Hepatocyte (in vitro differentiated cells): ENCODE measurements around the gene LINC00237. TPM values are rescaled to one million over a fixed set of nuclear protein-coding genes. Genes with fewer than 3 reads are reported as not detected.

Experiments used
- DNase-seq: peaks from one replicate; pipeline ENCODE4 v3.0.0-alpha.2; 2016; ENCODE audit warnings: low spot score
- H2AFZ ChIP-seq: fragments of 200-600 bp; sonication (generic); 2 replicates; pipeline ENCODE4 v1.6.0; 2016; ENCODE audit warnings: antibody characterized with exemption, mild to moderate bottlenecking
- H3K27ac ChIP-seq: fragments of 200-600 bp; sonication (generic); 2 replicates; pipeline ENCODE4 v1.5.1; 2016; ENCODE audit warnings: mild to moderate bottlenecking
- H3K27me3 ChIP-seq: fragments of 200-600 bp; sonication (generic); 2 replicates; pipeline ENCODE4 v1.6.1; 2016
- H3K36me3 ChIP-seq: fragments of 200-600 bp; sonication (generic); replicated peaks from 2 replicates; pipeline ENCODE4 v1.5.1; 2016; ENCODE audit warnings: low read depth; ENCODE audit not compliant: insufficient read depth
- H3K4me1 ChIP-seq: fragments of 200-600 bp; sonication (generic); 2 replicates; pipeline ENCODE4 v1.5.1; 2016; ENCODE audit warnings: mild to moderate bottlenecking, moderate library complexity; ENCODE audit not compliant: insufficient read depth
- H3K4me2 ChIP-seq: fragments of 200-600 bp; sonication (generic); 2 replicates; pipeline ENCODE4 v1.6.0; 2016
- H3K4me3 ChIP-seq: fragments of 200-600 bp; sonication (generic); 2 replicates; pipeline ENCODE4 v1.5.1; 2016; ENCODE audit warnings: mild to moderate bottlenecking
- H3K79me2 ChIP-seq: fragments of 200-600 bp; sonication (generic); 2 replicates; pipeline ENCODE4 v1.6.0; 2017; ENCODE audit warnings: mild to moderate bottlenecking
- H3K9me2 ChIP-seq: fragments of 200-600 bp; sonication (generic); replicated peaks from 2 replicates; pipeline ENCODE4 v1.6.0; 2017; ENCODE audit warnings: mild to moderate bottlenecking; ENCODE audit not compliant: insufficient read depth
- H3K9me3 ChIP-seq: fragments of 200-600 bp; sonication (generic); 2 replicates; pipeline ENCODE4 v1.5.1; 2016; ENCODE audit warnings: low read depth, mild to moderate bottlenecking
- H4K20me1 ChIP-seq: fragments of 200-600 bp; sonication (generic); 2 replicates; pipeline ENCODE4 v1.6.0; 2016; ENCODE audit warnings: mild to moderate bottlenecking; ENCODE audit not compliant: insufficient read depth, poor library complexity, severe bottlenecking
- EZH2 ChIP-seq: fragments of 200-600 bp; sonication (generic); IDR thresholded peaks from 2 replicates; pipeline ENCODE4 v1.6.1; 2016; ENCODE audit warnings: antibody characterized with exemption, mild to moderate bottlenecking, borderline replicate concordance
- EZH2phosphoT487 ChIP-seq: fragments of 200-600 bp; sonication (generic); IDR thresholded peaks from one replicate; pipeline ENCODE4 v1.6.1; 2018; ENCODE audit warnings: antibody characterized with exemption, mild to moderate bottlenecking, low read depth, moderate library complexity; ENCODE audit not compliant: unreplicated experiment, severe bottlenecking
- WGBS: methylation state at CpG from one replicate; pipeline ENCODE4 v1.1.6; 2016; ENCODE audit warnings: low lambda C conversion rate; ENCODE audit errors: missing lambda C conversion rate; 5-methylcytosine and 5-hydroxymethylcytosine counted together
- polyA plus RNA-seq: library from polyadenylated mRNA; unstranded; fragments of >200 nt; fragmentation: Nextera tagmentation; extraction: Ambion mirVana; gene quantifications from 2 replicates; pipeline ENCODE4 v1.2.1, GENCODE V29; 2016
- total RNA-seq: library from RNA; depleted of rRNA; stranded (reverse); fragments of >200 nt; gene quantifications from 2 replicates; pipeline ENCODE4 v1.2.3, GENCODE V29; 2014
- TF ChIP-seq, protein P1 (sequence below): fragments of 200-600 bp; sonication (generic); IDR thresholded peaks from 2 replicates; pipeline ENCODE4 v1.5.1; 2016; ENCODE audit warnings: antibody characterized with exemption, mild to moderate bottlenecking; ENCODE audit not compliant: poor library complexity

LINC00237 gene
- total and polyA plus RNA-seq, 2 experiments from 2014 or later, result not detected

- Histone ChIP-seq H3K36me3 (no peaks in the 10 kb centered on the region), H3K9me3 (no peaks in the 10 kb centered on the region), H3K4me1 (peaks cover 27% of the 10 kb centered on the region), H4K20me1 (no peaks in the 10 kb centered on the region), H3K4me2 (no peak overlapping the region), H3K27ac (no peak overlapping the region), H3K4me3 (no peak overlapping the region), H3K79me2 (no peaks in the 10 kb centered on the region), H3K9me2 (no peaks in the 10 kb centered on the region), H3K27me3 (peaks cover 100% of the 10 kb centered on the region), H2AFZ (no peak overlapping the region)
- no peak for DNase-seq
- TF ChIP-seq, protein P1, sequence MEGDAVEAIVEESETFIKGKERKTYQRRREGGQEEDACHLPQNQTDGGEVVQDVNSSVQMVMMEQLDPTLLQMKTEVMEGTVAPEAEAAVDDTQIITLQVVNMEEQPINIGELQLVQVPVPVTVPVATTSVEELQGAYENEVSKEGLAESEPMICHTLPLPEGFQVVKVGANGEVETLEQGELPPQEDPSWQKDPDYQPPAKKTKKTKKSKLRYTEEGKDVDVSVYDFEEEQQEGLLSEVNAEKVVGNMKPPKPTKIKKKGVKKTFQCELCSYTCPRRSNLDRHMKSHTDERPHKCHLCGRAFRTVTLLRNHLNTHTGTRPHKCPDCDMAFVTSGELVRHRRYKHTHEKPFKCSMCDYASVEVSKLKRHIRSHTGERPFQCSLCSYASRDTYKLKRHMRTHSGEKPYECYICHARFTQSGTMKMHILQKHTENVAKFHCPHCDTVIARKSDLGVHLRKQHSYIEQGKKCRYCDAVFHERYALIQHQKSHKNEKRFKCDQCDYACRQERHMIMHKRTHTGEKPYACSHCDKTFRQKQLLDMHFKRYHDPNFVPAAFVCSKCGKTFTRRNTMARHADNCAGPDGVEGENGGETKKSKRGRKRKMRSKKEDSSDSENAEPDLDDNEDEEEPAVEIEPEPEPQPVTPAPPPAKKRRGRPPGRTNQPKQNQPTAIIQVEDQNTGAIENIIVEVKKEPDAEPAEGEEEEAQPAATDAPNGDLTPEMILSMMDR, result no peak
- peak; percentile 59 for TF ChIP-seq EZH2
- WGBS, result 14% methylated on average over 31 of the region's 32 CpGs
These were observed 2.3 kb downstream of the LINC00237 start for GRCh38 chr20:21103582-21104465.

DNA sequence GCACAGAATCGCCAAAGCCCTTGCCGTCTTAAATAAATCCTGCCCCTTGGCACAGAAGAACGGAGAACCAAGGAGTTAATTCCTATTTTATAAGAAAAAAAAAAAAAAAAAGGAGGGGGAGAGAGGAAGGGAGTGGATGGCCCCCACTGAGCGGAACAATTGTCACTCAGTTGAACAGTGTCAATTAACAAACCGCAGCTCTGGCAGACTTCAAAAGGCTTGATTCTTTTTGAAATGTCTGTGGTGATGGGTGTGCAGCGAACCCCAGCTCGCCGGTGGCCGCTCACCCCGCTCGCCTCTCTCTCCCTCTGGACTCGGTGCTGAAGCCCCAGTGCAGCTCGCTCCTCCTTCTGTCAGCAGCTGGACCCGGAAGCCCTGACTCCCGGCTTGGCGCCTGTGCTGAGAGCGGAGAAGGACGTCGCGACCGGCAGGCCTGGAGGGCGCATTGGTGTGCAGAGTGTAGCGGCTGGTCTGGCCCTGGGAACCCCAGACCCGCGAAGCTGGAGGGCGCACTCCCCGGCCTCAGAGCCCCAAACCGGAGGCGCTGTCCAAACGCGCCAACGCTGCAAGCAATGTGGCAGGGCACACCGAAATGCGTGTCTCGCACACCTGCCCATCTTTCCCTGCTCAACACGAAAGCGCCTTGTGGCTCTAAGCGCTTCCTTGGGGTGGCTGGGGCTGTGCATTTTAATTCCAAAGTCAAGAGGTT lies 3.4 kb downstream of the LINC00237 start:
- no peak overlapping the region for H3K27ac ChIP-seq
- H3K9me3 ChIP-seq, result no peaks in the 10 kb centered on the region
- peaks cover 100% of the 10 kb centered on the region for H3K27me3 ChIP-seq
- H3K4me3 ChIP-seq, result no peak overlapping the region
- no peak for TF ChIP-seq EZH2phosphoT487
- peak; percentile 54 for TF ChIP-seq EZH2
- TF ChIP-seq, protein P1, result no peak
- no peaks in the 10 kb centered on the region for H3K36me3 ChIP-seq
- peaks cover 27% of the 10 kb centered on the region for H3K4me1 ChIP-seq
- 1% methylated on average over 38 of the region's 38 CpGs for WGBS
- no peaks in the 10 kb centered on the region for H4K20me1 ChIP-seq
- H3K9me2 ChIP-seq, result no peaks in the 10 kb centered on the region
- H2AFZ ChIP-seq, result peak overlapping the region; percentile 15
- peak overlapping the region; percentile 76 for H3K4me2 ChIP-seq
- H3K79me2 ChIP-seq, result no peaks in the 10 kb centered on the region
- peak; percentile 38 for DNase-seq

DNA sequence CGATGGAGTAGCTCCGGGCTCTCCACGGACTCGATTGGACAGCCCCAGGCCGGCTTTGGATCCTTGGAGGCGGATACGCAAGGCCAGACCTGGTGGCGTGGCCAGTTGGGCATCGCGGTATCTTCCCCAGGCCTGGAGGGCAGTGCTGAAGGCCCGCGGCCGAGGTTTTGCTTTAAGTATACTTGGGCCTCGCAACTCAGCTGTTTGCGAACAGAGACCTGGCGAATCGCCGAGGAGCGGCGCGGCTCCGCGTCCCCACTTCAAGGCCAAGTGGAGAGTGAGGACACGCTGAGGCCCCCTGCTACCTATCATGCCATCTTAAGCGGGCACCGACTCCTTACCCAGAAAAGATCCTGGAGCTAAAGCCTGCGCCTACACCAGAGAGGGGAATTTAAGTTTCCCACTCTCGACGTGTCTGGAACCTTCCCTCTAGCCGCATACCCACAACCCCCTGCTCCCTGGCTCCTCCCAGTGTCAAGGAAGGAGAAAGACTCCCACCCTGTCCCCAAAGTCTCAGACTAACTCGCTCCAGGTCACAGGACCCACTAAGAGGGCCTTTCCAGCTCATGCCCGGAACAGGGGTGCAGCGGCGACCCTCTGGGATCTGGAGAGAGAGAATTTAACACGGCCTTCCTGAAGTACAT lies 4.1 kb downstream of the LINC00237 start:
- no peak overlapping the region for H3K27ac ChIP-seq
- no peak overlapping the region for H3K4me3 ChIP-seq
- peak overlapping the region; percentile 15 for H2AFZ ChIP-seq
- no peaks in the 10 kb centered on the region for H3K36me3 ChIP-seq
- peaks cover 27% of the 10 kb centered on the region for H3K4me1 ChIP-seq
- WGBS, result 2% methylated on average over 35 of the region's 35 CpGs
- H4K20me1 ChIP-seq, result no peaks in the 10 kb centered on the region
- H3K27me3 ChIP-seq, result peaks cover 100% of the 10 kb centered on the region
- no peaks in the 10 kb centered on the region for H3K9me2 ChIP-seq
- H3K4me2 ChIP-seq, result peak overlapping the region; percentile 76
- DNase-seq, result peak; percentile 16
- no peaks in the 10 kb centered on the region for H3K9me3 ChIP-seq
- TF ChIP-seq EZH2phosphoT487, result peak; percentile 12
- TF ChIP-seq, protein P1, result no peak
- peak; percentile 78 for TF ChIP-seq EZH2
- H3K79me2 ChIP-seq, result no peaks in the 10 kb centered on the region
